Measurements from ENCODE around the gene DCAF4.

- TF ChIP-seq POLR2A (IDR thresholded peaks at IDR 0.05) (no peak), CTCF (IDR thresholded peaks at IDR 0.05) (no peak)
Observed at GRCh38 chr14:72920008-72920407, 6.3 kb upstream of the DCAF4 start.

Data from thyroid gland (tissue), 4 donors.